Measurements from ENCODE around the gene ASPN.

DNA sequence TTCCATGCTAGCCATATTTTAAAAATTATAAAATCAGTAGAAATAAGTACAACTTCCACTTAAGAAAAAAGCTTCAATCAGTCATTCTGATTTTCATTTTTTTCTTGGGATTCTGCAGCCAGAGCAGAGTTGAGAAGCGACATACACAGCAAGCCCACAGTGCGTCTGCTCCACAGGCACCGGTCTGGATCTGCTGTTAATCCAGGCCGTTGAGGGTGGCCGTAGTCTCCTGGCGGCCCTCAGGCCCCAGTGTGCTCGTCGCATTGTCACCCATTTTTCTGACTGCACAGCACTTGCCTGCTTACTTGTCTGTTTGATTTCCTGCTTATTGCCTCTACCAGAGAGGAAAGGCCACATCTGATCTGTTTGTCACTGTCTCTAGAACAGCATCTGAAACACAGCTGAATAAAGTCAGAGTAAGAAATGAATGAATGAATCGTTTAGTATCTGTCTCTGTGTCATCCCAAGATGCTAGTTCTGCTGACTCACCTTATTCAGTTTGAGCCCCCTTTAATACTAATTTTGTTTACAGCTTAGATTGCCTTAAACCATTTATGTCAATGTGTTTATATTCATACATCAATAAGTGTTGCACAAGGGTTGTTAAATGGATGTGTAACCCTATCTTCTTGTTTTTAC lies 11.6 kb upstream of the ASPN start:
- TF ChIP-seq, protein P1, sequence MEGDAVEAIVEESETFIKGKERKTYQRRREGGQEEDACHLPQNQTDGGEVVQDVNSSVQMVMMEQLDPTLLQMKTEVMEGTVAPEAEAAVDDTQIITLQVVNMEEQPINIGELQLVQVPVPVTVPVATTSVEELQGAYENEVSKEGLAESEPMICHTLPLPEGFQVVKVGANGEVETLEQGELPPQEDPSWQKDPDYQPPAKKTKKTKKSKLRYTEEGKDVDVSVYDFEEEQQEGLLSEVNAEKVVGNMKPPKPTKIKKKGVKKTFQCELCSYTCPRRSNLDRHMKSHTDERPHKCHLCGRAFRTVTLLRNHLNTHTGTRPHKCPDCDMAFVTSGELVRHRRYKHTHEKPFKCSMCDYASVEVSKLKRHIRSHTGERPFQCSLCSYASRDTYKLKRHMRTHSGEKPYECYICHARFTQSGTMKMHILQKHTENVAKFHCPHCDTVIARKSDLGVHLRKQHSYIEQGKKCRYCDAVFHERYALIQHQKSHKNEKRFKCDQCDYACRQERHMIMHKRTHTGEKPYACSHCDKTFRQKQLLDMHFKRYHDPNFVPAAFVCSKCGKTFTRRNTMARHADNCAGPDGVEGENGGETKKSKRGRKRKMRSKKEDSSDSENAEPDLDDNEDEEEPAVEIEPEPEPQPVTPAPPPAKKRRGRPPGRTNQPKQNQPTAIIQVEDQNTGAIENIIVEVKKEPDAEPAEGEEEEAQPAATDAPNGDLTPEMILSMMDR (IDR thresholded peaks at IDR 0.05), result no peak
- no peak for TF ChIP-seq EP300 (IDR thresholded peaks at IDR 0.05; ENCODE audit: low read depth)
- TF ChIP-seq POLR2A (IDR thresholded peaks at IDR 0.05), result no peak

All from transverse colon (tissue), 3 donors.